Stimulated activated CD8-positive, alpha-beta memory T cell treated with anti-CD3 and anti-CD28 coated beads, Interleukin-15, amount 100 ng/mL, for 4 hours (primary cell): Measurements from ENCODE around the gene PIPOX.

Experiments
- DNase-seq, 2 donors: peaks; one replicate each; pipeline ENCODE4 v3.0.0-alpha.2; 2020; ENCODE audit warnings: low read depth in 2 of 2

Gene PIPOX

GRCh38 chr17:29099527-29099926, 56.6 kb downstream of the PIPOX start:
- no peak for DNase-seq

- no peak for DNase-seq
These were observed 57.4 kb downstream of the PIPOX start for GRCh38 chr17:29100296-29100695.

- DNase-seq, result no peak
These were observed 59.1 kb downstream of the PIPOX start for GRCh38 chr17:29102046-29102445.

- no peak for DNase-seq
These were observed 59.8 kb downstream of the PIPOX start for GRCh38 chr17:29102741-29103181.

GRCh38 chr17:29103341-29103740, 60.4 kb downstream of the PIPOX start:
- no peak for DNase-seq
